HG03469 (cell line): Measurements from ENCODE around the gene RNASE7.
A peak's percentile ranks its signal among the peaks of the same experiment; 100 is the strongest.

Experiments
- ATAC-seq: cut with Tn5 transposase; IDR thresholded peaks from one replicate; pipeline ENCODE4 v1.9.1; 2021; ENCODE audit warnings: mild to moderate bottlenecking, moderate library complexity, moderate number of reproducible peaks; ENCODE audit not compliant: unreplicated experiment

RNASE7 gene

GRCh38 chr14:21084998-21085853 is 43.1 kb downstream of the RNASE7 start:
- ATAC-seq, result no peak

GRCh38 chr14:21086908-21087293 is 44.7 kb downstream of the RNASE7 start:
- ATAC-seq, result no peak

GRCh38 chr14:21087294-21088091 is 45.3 kb downstream of the RNASE7 start:
- ATAC-seq, result peak; percentile 63

- no peak for ATAC-seq
Measured at GRCh38 chr14:21088687-21089086, 46.5 kb downstream of the RNASE7 start.

- ATAC-seq, result no peak
Measured at GRCh38 chr14:21089271-21089670, 47.1 kb downstream of the RNASE7 start.

GRCh38 chr14:21089877-21090193 is 47.7 kb downstream of the RNASE7 start:
- no peak for ATAC-seq

- ATAC-seq, result no peak
Measured at GRCh38 chr14:21090194-21090939, 48.2 kb downstream of the RNASE7 start.

- ATAC-seq, result no peak
Measured at GRCh38 chr14:21090940-21091663, 48.9 kb downstream of the RNASE7 start.

GRCh38 chr14:21091821-21092272 is 49.7 kb downstream of the RNASE7 start:
- no peak for ATAC-seq

GRCh38 chr14:21092273-21093011 is 50.3 kb downstream of the RNASE7 start:
- ATAC-seq, result peak; percentile 57

GRCh38 chr14:21093018-21093417 is 50.9 kb downstream of the RNASE7 start:
- no peak for ATAC-seq
